Fibroblast of the conjunctiva (primary cell): ENCODE measurements around the gene NKAIN1.
"Not testable (repeated sequence)": the region's sequence is repeated elsewhere in the genome, so short reads cannot be mapped to it uniquely, and the experiment has no call there.

Source experiments
- DNase-seq: peaks from one replicate; pipeline ENCODE4 v3.0.0-alpha.2; 2010; ENCODE audit warnings: low read depth

Gene NKAIN1

DNA sequence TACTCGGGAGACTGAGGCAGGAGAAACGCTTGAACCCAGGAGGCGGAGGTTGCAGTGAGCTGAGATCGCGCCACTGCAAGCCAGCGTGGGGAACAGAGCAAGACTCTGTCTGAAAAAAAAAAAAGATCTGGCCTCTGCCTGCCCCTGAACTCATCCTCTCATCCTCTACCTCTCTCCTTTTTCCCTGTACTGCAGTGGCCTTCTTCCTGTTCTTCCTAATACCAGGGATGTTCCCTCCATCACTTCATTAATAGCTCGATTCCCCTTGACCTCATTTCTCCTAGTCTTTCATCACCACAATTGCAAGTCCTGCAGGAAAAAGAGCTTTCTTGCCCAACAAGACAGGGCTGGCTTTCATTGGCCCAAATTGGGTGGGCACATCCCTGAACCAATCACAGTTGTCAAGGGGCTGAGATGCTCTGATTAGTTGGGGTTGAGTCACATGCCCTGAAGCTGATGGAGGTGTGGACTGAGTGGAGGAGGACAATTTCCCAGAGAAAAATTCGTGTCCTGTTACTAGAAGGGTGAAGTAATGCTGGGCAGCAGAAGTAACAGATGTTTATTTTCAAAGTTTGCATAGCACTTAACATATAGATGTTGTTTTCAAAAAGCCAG, 87.4 kb downstream of the NKAIN1 start:
- DNase-seq = peak; percentile 82

- DNase-seq = no peak
These were observed 88.3 kb downstream of the NKAIN1 start for GRCh38 chr1:31151402-31151801.

DNA sequence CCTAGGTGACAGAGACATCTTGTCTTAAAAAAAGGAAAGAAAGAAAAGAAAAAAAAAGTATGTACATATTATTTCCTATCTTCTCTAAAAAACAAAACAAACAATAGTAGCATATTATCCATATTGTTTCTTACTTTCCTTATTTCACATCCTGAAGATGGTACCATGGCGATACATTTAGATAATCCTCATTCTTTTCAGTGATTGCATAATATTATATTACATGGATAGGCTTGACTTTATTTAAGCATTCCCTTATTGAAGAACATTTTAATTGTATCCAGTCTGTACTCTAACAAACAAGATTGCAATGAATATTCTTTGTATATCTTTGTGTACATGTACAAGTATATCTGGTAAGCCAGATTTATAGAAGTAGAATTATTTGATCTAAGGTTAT, 91.3 kb downstream of the NKAIN1 start:
- no peak for DNase-seq

- no peak for DNase-seq
These were observed 94.0 kb downstream of the NKAIN1 start for GRCh38 chr1:31145648-31146047.

- no peak for DNase-seq
These were observed 95.2 kb downstream of the NKAIN1 start for GRCh38 chr1:31144442-31144841.

GRCh38 chr1:31143455-31143854, 96.2 kb downstream of the NKAIN1 start:
- no peak for DNase-seq

DNA sequence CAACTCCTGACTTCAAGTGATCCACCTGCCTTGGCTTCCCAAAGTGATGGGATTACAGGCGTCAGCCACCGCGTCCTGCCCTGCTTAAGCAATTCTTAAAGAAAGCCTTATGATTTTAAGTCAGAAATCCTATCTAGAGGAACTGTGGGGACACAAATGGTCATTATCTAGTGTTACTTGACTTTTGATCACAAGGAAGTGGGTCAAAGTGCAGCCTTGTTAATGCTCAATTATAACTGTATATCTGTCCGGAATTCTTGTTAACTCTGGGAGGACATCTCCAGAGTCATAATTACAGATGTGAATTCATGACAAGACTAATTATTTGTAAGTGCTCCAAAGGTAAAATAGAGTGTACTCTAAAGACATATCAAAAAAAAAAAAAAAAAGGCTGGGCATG, 97.3 kb downstream of the NKAIN1 start:
- no peak for DNase-seq

DNA sequence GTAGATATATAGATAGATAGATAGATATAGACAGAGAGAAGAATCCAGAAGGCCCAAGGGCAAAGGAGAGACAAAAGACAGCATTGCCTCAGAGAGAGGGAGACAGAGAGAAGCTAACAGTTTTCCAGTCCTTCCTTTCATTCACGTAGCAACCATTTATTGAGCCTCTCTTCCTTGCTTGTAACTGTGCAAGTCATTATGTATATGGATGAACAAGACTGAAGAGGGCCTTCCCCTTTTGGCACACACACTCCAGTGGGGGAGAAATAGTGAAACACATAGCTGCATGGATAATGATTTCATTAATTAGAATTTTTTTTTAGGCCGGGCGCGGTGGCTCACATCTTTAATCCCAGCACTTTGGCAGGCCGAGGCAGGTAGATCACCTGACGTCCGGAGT, 99.4 kb downstream of the NKAIN1 start:
- no peak for DNase-seq

- DNase-seq = not testable (repeated sequence)
These were observed 100.7 kb downstream of the NKAIN1 start for GRCh38 chr1:31138797-31139521.

DNA sequence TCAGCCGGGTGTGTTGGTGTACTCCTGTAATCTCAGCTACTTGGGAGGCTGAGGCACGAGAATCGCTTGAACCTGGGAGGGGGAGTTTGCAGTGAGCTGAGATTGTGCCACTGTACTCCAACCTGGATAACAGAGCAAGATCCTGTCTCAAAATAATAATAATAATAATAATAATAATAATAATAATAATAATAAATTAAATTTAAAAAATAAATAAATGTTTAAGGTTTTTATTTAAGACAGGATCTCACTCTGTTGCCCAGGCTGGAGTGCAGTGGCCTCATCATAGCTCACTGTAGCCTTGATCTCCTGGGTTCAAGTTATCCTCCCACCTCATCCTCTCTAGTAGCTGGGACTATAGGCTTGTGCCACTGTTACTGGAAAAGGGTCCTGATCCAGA, 101.8 kb downstream of the NKAIN1 start:
- not testable (repeated sequence) for DNase-seq

DNA sequence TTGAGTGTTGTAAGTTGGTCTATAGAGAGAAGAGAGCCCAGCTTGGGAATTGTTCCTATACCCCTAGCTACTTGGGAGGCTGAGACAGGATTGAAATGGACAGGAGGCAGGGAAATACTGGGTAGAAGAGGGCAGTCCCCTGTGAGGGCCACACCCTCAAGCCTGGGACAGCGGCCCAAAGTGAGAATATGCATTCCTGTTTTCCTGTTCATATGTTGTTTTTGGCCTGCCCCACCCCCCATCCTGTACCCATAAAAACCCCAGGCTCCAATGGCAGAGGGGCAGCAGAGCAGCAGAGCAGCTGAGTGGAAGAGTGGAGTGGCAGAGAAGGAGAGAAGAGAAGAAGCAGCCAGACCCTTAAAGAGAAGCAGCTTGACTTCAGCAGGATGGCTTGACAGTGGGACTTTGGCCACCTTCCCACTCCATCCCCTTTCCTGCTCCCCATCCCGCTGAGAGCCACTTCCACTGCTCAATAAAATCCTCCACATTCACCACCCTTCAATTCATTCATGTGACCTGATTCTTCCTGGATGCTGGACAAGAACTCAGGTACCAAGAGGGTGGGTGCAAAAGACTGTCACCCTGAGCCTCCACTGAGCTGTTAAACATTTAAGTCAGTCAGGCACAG, 103.6 kb downstream of the NKAIN1 start:
- no peak for DNase-seq

DNA sequence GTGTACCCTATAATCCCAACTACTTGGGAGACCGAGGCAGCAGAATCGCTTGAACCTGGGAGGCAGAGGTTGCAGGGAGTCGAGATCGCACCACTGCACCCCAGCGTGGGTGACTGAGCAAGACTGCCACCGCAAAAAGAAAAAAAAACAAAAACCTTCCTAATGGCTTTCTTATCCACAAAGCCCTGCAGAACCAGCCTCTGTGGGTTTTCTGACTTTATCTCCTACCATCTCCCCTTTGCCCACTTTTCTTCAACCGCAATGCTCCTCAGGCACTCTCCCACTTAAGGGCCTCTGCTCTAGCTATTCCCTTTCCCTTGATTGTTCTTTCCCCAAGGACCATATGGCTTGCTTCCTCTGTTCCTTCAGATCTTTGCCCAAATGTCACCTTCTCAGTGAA, 106.3 kb downstream of the NKAIN1 start:
- DNase-seq = no peak
